ENCODE data around the gene CFAP107.

DNA sequence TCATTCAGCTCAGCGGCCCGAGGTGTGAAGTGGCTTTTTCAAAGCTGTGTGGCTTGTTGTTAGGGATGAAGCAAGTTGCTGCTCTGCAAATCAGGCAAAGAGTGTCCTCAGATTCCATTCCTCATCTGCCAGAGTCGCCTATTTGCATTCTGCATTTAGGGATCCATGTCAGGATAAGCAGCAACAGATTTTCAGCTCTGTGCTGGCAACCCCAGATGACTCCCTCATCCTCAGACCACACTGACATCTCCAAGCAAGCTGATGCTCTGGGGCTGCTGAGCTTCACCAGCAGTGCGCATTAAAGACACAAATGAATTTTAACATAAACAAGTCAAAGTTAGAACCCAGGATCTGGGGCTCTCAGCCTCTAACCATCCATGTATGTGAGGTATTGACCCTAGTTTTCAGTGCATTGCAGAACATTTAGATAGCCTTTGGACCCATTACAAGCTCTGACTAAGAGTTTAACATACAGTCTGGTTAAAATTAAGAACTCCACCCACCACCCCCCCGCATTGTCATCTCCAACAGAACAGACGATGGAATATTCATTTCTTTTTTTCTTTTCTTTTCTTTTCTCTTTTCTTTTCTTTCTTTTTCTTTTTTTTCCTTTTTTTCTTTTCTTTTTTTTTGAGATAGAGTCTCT lies 10.9 kb downstream of the CFAP107 start:
- TF ChIP-seq POLR2AphosphoS5 (IDR thresholded peaks at IDR 0.05; ENCODE audit: low read depth, low read length) (no peak), POLR2A (IDR thresholded peaks at IDR 0.05; ENCODE audit: low read depth, low read length) (no peak), TAF1 (IDR thresholded peaks at IDR 0.05; ENCODE audit: low read depth, low read length) (no peak)

Data from GM12891 (cell line).